HepG2 (cell line): ENCODE measurements around the gene PLCB1. TPM values are rescaled to one million over a fixed set of nuclear protein-coding genes. Genes with fewer than 3 reads are reported as not detected.

Source experiments
- ATAC-seq: fragments of 200-7000 bp; cut with Tn5 transposase; 3 replicates; pipeline ENCODE4 v1.9.1; 2020; ENCODE audit warnings: mild to moderate bottlenecking, moderate library complexity
- BruUV-seq: library from RNA; stranded (reverse); fragments of 400-500 nt; replicated peaks from 2 replicates; lab custom pipeline; 2021; lab: Mats Ljungman, UMichigan
- CTCF ChIA-PET: fragments of 300-600 bp; formaldehyde crosslinking; extraction: SDS; loops from one replicate; lab custom pipeline; 2021; ENCODE audit warnings: low total read pairs, inconsistent platforms, low intra/inter-chr PET ratio; lab: Yijun Ruan, JAX
- POLR2A ChIA-PET: fragments of 350-600 bp; sonication (Branson Sonifier 250); formaldehyde crosslinking; loops from one replicate; lab custom pipeline; 2020; ENCODE audit warnings: antibody characterized with exemption, inconsistent platforms; lab: Yijun Ruan, JAX
- DNase-seq: peaks from one replicate; pipeline ENCODE4 v3.0.0-alpha.2; 2015; ENCODE audit warnings: low spot score
- FAIRE-seq: peaks from 3 replicates; lab custom pipeline; 2011; peaks lifted over from hg19 to GRCh38; lab: Jason Lieb, UNC
- H2AFZ ChIP-seq: one replicate; pipeline ENCODE4 v1.6.1; 2011; ENCODE audit warnings: low read length, inconsistent platforms
- H3K27ac ChIP-seq: fragments of 300-600 bp; 3 replicates; pipeline ENCODE4 v1.8.0; 2011; ENCODE audit warnings: mixed run types, mild to moderate bottlenecking, mixed read lengths, low read length, inconsistent platforms; ENCODE audit not compliant: insufficient read depth; ENCODE audit errors: extremely low read length
- H3K27me3 ChIP-seq, 2 experiments: fragments of 200-600 bp in 1 of 2; 2 replicates in 1 of 2; 3 replicates in 1 of 2; pipeline versions ENCODE4 v1.6.0 to v1.8.0; 2011; ENCODE audit warnings: low read length in 2 of 2, mild to moderate bottlenecking in 2 of 2, moderate library complexity in 2 of 2, inconsistent platforms in 1 of 2; ENCODE audit not compliant: insufficient read depth in 2 of 2, control insufficient read depth in 1 of 2
- H3K36me3 ChIP-seq, 2 experiments: fragments of 200-600 bp in 1 of 2; replicated peaks in 1 of 2; 2 replicates in 1 of 2; 3 replicates in 1 of 2; pipeline versions ENCODE4 v1.5.1 to v1.8.0; 2011; ENCODE audit warnings: low read length in 2 of 2, inconsistent platforms in 1 of 2; ENCODE audit not compliant: insufficient read depth in 2 of 2, control insufficient read depth in 1 of 2
- H3K4me1 ChIP-seq: 2 replicates; pipeline ENCODE4 v1.5.1; 2012; ENCODE audit warnings: low read length, inconsistent platforms; ENCODE audit not compliant: insufficient read depth
- H3K4me2 ChIP-seq: 2 replicates; pipeline ENCODE4 v1.6.0; 2011; ENCODE audit warnings: low read depth, low read length, inconsistent platforms
- H3K4me3 ChIP-seq, 3 experiments: fragments of 200-600 bp in 1 of 3; sonication (generic), shearing (Covaris generic) in 1 of 3; replicated peaks in 1 of 3; 2 replicates each; pipeline ENCODE4 v1.5.1; 2011 to 2016; ENCODE audit warnings: low read length in 3 of 3, inconsistent platforms in 2 of 3, low read depth in 2 of 3, mild to moderate bottlenecking in 2 of 3, control low read depth in 1 of 3, mixed read lengths in 1 of 3; ENCODE audit not compliant: insufficient read depth in 1 of 3
- H3K79me2 ChIP-seq: one replicate; pipeline ENCODE4 v1.6.1; 2011; ENCODE audit warnings: low read length, inconsistent platforms; ENCODE audit not compliant: insufficient read depth
- H3K9ac ChIP-seq: 2 replicates; pipeline ENCODE4 v1.6.0; 2011; ENCODE audit warnings: mild to moderate bottlenecking, low read depth, low read length, inconsistent platforms; ENCODE audit not compliant: insufficient read depth
- H3K9me3 ChIP-seq: 2 replicates; pipeline ENCODE4 v1.5.1; 2012; ENCODE audit warnings: mild to moderate bottlenecking, low read length
- H4K20me1 ChIP-seq: 2 replicates; pipeline ENCODE4 v1.6.0; 2011; ENCODE audit warnings: inconsistent platforms, mild to moderate bottlenecking, low read length, moderate library complexity; ENCODE audit not compliant: insufficient read depth
- MLXIP ChIP-seq: sonication (generic); formaldehyde crosslinking; IDR thresholded peaks from 2 replicates; pipeline ENCODE4 v1.9.0; 2021; ENCODE audit warnings: missing genetic modification reagents, borderline replicate concordance
- SNAPC2 ChIP-seq: sonication (generic); formaldehyde crosslinking; IDR thresholded peaks from 2 replicates; pipeline ENCODE4 v1.8.1; 2022; ENCODE audit warnings: mild to moderate bottlenecking, missing genetic modification reagents
- SSRP1 ChIP-seq: IDR thresholded peaks from 2 replicates; pipeline ENCODE4 v1.6.1; 2016; ENCODE audit warnings: control low read depth
- TBL1XR1 ChIP-seq: fragments of 150-350 bp; IDR thresholded peaks from 2 replicates; pipeline ENCODE4 v1.6.1; 2014; ENCODE audit warnings: borderline replicate concordance, low read length; ENCODE audit not compliant: partially characterized antibody
- ZNF33A ChIP-seq: sonication (generic); formaldehyde crosslinking; IDR thresholded peaks from 2 replicates; pipeline ENCODE4 v1.5.1; 2020; ENCODE audit warnings: missing genetic modification reagents, mild to moderate bottlenecking, moderate library complexity, borderline replicate concordance
- ZNF569 ChIP-seq: sonication (generic); formaldehyde crosslinking; IDR thresholded peaks from 2 replicates; pipeline ENCODE4 v1.5.0; 2020; ENCODE audit warnings: mild to moderate bottlenecking, missing genetic modification reagents, moderate library complexity, borderline replicate concordance
- ZNF761 ChIP-seq: sonication (generic); formaldehyde crosslinking; conservative IDR thresholded peaks from 2 replicates; pipeline ENCODE4 v1.4.0; 2020; ENCODE audit warnings: mild to moderate bottlenecking, missing genetic modification reagents
- ZNF83 ChIP-seq: sonication (generic); formaldehyde crosslinking; IDR thresholded peaks from 2 replicates; pipeline ENCODE4 v1.4.0; 2020; ENCODE audit warnings: missing genetic modification reagents, mild to moderate bottlenecking, borderline replicate concordance
- WGBS: methylation state at CpG from one replicate; pipeline ENCODE4 v1.1.6; 2017; ENCODE audit warnings: low lambda C conversion rate; 5-methylcytosine and 5-hydroxymethylcytosine counted together
- in situ Hi-C: cut with HindIII; loops from 2 replicates; pipeline ENCODE4 v1.10.0; 2017; ENCODE audit warnings: low pct_unique_long_range_greater_than_20kb; ENCODE audit not compliant: extremely low pct_ligation_motif_present
- intact Hi-C: fragments of 100-400 bp; cut with micrococcal nuclease; formaldehyde crosslinking; loops from one replicate; pipeline ENCODE4 v1.10.0; 2022; ENCODE audit not compliant: unreplicated experiment
- polyA plus RNA-seq, 8 experiments: library from polyadenylated mRNA; depleted of rRNA in 3 of 8; stranded (reverse) in 7 of 8; unstranded in 1 of 8; fragments of >200 nt; fragmentation: Illumina TruSeq in 4 of 8; extraction: Trizol in 4 of 8; gene quantifications; 2 replicates each; pipeline versions ENCODE4 v1.2.1 to v1.2.3, GENCODE V29; 2011 to 2016; ENCODE audit warnings: low read depth in 4 of 8, missing spikeins in 1 of 8, mixed read lengths in 1 of 8; ENCODE audit not compliant: insufficient read depth in 1 of 8
- total RNA-seq, 5 experiments: library from RNA; depleted of rRNA; stranded (reverse); fragments of >200 nt; fragmentation: Illumina TruSeq; extraction: Trizol; gene quantifications; 2 replicates each; pipeline ENCODE4 v1.2.3, GENCODE V29; 2016; ENCODE audit warnings: low read depth in 1 of 5

PLCB1 gene
- total and polyA plus RNA-seq, 2 of the 13 experiments (the other 11 are each of a cell fraction or from before 2014, with no cell fraction given) = 42.4 to 55.9 TPM

- TF ChIP-seq ZNF83 (CRISPR knock-in tag) = no peak
- TF ChIP-seq ZNF761 (CRISPR knock-in tag) = no peak
- no peak for TF ChIP-seq SNAPC2
- no peak for TF ChIP-seq TBL1XR1
- no peak for TF ChIP-seq MLXIP (CRISPR knock-in tag)
- no peak for TF ChIP-seq SSRP1 (CRISPR knock-in tag)
- no peak for TF ChIP-seq ZNF33A (CRISPR knock-in tag)
- no peak for TF ChIP-seq ZNF569 (CRISPR knock-in tag)
- TF ChIP-seq, all 625 proteins: peak for 0
- H3K4me3 ChIP-seq = no peak overlapping the region
- in situ Hi-C loops = no loop called here
- ATAC-seq (no peak), DNase-seq (no peak), FAIRE-seq (no peak)
- H3K4me2 ChIP-seq = no peak overlapping the region
- intact Hi-C loops = no loop called here
- H2AFZ ChIP-seq = no peak overlapping the region
- no peaks in the 10 kb centered on the region for H3K27me3 ChIP-seq
- BruUV-seq = no TSS peak
- 98% methylated on average over 10 of the region's 10 CpGs for WGBS
- H3K27ac ChIP-seq = no peak overlapping the region
- POLR2A ChIA-PET = no interaction called here
- CTCF ChIA-PET = no interaction called here
- H3K4me1 ChIP-seq = no peaks in the 10 kb centered on the region
- no peaks in the 10 kb centered on the region for H3K9me3 ChIP-seq
- H4K20me1 ChIP-seq = no peaks in the 10 kb centered on the region
- peaks cover 4 to 12% of the 10 kb centered on the region in 2 experiments; a peak in 3 of 5 replicates for H3K36me3 ChIP-seq
- no peak overlapping the region for H3K9ac ChIP-seq
- H3K79me2 ChIP-seq = no peaks in the 10 kb centered on the region
Observed at GRCh38 chr20:8675896-8676295, 543.8 kb downstream of the PLCB1 start.
